ENCODE measurements around the gene NTHL1. TPM values are rescaled to one million over a fixed set of nuclear protein-coding genes. Genes with fewer than 3 reads are reported as not detected.

The NTHL1 gene
- total RNA-seq, 1 experiment from 2014 or later, result 52.0 TPM

- H2AK5ac ChIP-seq (ENCODE audit: insufficient read length, low read length), result no peak overlapping the region
- Mint-ChIP-seq H3K27me3 (ENCODE audit: low read depth) (no peaks in the 10 kb centered on the region), H3K9me3 (no peaks in the 10 kb centered on the region), H3K4me1 (peaks cover 4 to 11% of the 10 kb centered on the region in 2 experiments; a peak in 3 of 4 replicates), H3K36me3 (ENCODE audit: insufficient read depth in 1 of 3, low read depth in 3 of 3) (peaks cover 2 to 5% (median 3%) of the 10 kb centered on the region in 3 experiments; a peak in 5 of 7 replicates), H3K27ac (no peak overlapping the region), H3K4me3 (no peak overlapping the region)
- H2AFZ ChIP-seq (ENCODE audit: low read length), result no peak overlapping the region
- H3K79me1 ChIP-seq (ENCODE audit: insufficient read depth, low read depth, low read length, poor library complexity, severe bottlenecking), result no peaks in the 10 kb centered on the region
- H3K9ac ChIP-seq (ENCODE audit: extremely low read depth, insufficient read length, low read length), result no peak overlapping the region
- H3K23ac ChIP-seq (ENCODE audit: insufficient read length, low read depth, low read length), result no peak overlapping the region
- H3K79me2 ChIP-seq (ENCODE audit: insufficient read depth, low read length), result no peaks in the 10 kb centered on the region
- H3K9me3 ChIP-seq (ENCODE audit: control insufficient read depth, low read depth, low read length), result no peaks in the 10 kb centered on the region
- H3K27me3 ChIP-seq (ENCODE audit: insufficient read depth, low read length), result no peaks in the 10 kb centered on the region
- no peak overlapping the region for H3T11ph ChIP-seq (ENCODE audit: low read length)
- no peak overlapping the region for H3K4me2 ChIP-seq (ENCODE audit: insufficient read depth, insufficient read length, low read length)
- no peaks in the 10 kb centered on the region for H3K23me2 ChIP-seq (ENCODE audit: insufficient read length, low read depth, low read length, poor library complexity, severe bottlenecking)
- H3K18ac ChIP-seq (ENCODE audit: insufficient read length, low read depth, low read length), result no peak overlapping the region
- no peak overlapping the region for H2BK15ac ChIP-seq (ENCODE audit: low read depth, low read length)
- H2BK120ac ChIP-seq (ENCODE audit: low read depth, low read length, poor library complexity, severe bottlenecking), result no peak overlapping the region
- H3K4ac ChIP-seq (ENCODE audit: low read depth, low read length), result no peak overlapping the region
- H2BK12ac ChIP-seq (ENCODE audit: insufficient read length, low read depth, low read length), result no peak overlapping the region
- no peak overlapping the region; the same call in 1 of the 2 replicates for H3K14ac ChIP-seq (ENCODE audit: insufficient read depth, low read length)
- no peak for TF ChIP-seq CTCF (conservative IDR thresholded peaks at IDR 0.05)
- no peak for DNase-seq
- no peak overlapping the region for H3K27ac ChIP-seq (ENCODE audit: insufficient read length, low read depth, low read length)
- H4K5ac ChIP-seq (ENCODE audit: insufficient read length, low read depth, low read length), result no peak overlapping the region
- no peak overlapping the region for H3K56ac ChIP-seq (ENCODE audit: insufficient read length, low read depth, low read length)
- H2BK5ac ChIP-seq (ENCODE audit: insufficient read length, low read length), result no peak overlapping the region
- WGBS (ENCODE audit: extremely low coverage, insufficient read length, low lambda C conversion rate), result no CpG with 5 or more reads among the region's 20 CpGs
- no peak overlapping the region for H4K91ac ChIP-seq (ENCODE audit: insufficient read length, low read depth, low read length)
- no peak overlapping the region for H2BK20ac ChIP-seq (ENCODE audit: low read depth, low read length, poor library complexity, severe bottlenecking)
- H4K8ac ChIP-seq (replicated peaks; ENCODE audit: insufficient read length, low read depth, low read length), result no peak overlapping the region
- H3K4me1 ChIP-seq (ENCODE audit: insufficient read depth, low read length), result no peaks in the 10 kb centered on the region
- H4K20me1 ChIP-seq (ENCODE audit: control insufficient read depth, insufficient read depth, insufficient read length), result no peaks in the 10 kb centered on the region
Observed at GRCh38 chr16:2040787-2041522, 6.7 kb downstream of the NTHL1 start.
